SK-N-SH (cell line): ENCODE measurements around the gene STOX1.

Source experiments
- CTCF ChIP-seq: fragments of 200-600 bp; sonication (generic); IDR thresholded peaks from 2 replicates; pipeline ENCODE4 v1.6.1; 2017; ENCODE audit warnings: antibody characterized with exemption, mild to moderate bottlenecking, moderate library complexity
- EP300 ChIP-seq, 2 experiments: IDR thresholded peaks; 2 replicates each; pipeline versions ENCODE4 v1.4.0 to v1.6.1; 2012; ENCODE audit warnings: borderline replicate concordance in 1 of 2, low read depth in 1 of 2, low read length in 1 of 2
- FOXM1 ChIP-seq: IDR thresholded peaks from 2 replicates; pipeline ENCODE4 v1.4.0; 2012; ENCODE audit warnings: low read depth, mild to moderate bottlenecking
- GABPA ChIP-seq: IDR thresholded peaks from 2 replicates; pipeline ENCODE4 v1.4.0; 2012; ENCODE audit warnings: low read depth, mild to moderate bottlenecking
- IRF3 ChIP-seq: fragments of 150-350 bp; IDR thresholded peaks from 2 replicates; pipeline ENCODE4 v1.6.1; 2016; ENCODE audit warnings: mild to moderate bottlenecking, low read depth, low read length
- POLR2AphosphoS5 ChIP-seq: IDR thresholded peaks from 2 replicates; pipeline ENCODE4 v1.6.1; 2012; ENCODE audit warnings: low read depth, low read length
- REST ChIP-seq: IDR thresholded peaks from 2 replicates; pipeline ENCODE4 v1.6.1; 2012; ENCODE audit warnings: mild to moderate bottlenecking, low read depth, low read length, moderate library complexity
- RXRA ChIP-seq: IDR thresholded peaks from 2 replicates; pipeline ENCODE4 v1.4.0; 2012; ENCODE audit warnings: low read depth, mild to moderate bottlenecking, borderline replicate concordance
- TCF12 ChIP-seq: IDR thresholded peaks from 2 replicates; pipeline ENCODE4 v1.4.0; 2012
- TF ChIP-seq, protein P1 (sequence below): IDR thresholded peaks from 2 replicates; pipeline ENCODE4 v1.4.0; 2012; ENCODE audit warnings: low read depth, borderline replicate concordance
- TF ChIP-seq, protein P2 (sequence below): IDR thresholded peaks from 2 replicates; pipeline ENCODE4 v1.4.0; 2012; ENCODE audit warnings: low read depth, borderline replicate concordance

GRCh38 chr10:68832601-68833000 lies 5.3 kb downstream of the STOX1 start:
- TF ChIP-seq POLR2AphosphoS5 (no peak), CTCF (no peak), TCF12 (no peak), FOXM1 (no peak), IRF3 (no peak), EP300 (IDR thresholded peaks at IDR 0.05; ENCODE audit: borderline replicate concordance in 1 of 2, low read depth in 1 of 2, low read length in 1 of 2) (no peak), RXRA (no peak), GABPA (no peak), REST (no peak)
- TF ChIP-seq, protein P1, sequence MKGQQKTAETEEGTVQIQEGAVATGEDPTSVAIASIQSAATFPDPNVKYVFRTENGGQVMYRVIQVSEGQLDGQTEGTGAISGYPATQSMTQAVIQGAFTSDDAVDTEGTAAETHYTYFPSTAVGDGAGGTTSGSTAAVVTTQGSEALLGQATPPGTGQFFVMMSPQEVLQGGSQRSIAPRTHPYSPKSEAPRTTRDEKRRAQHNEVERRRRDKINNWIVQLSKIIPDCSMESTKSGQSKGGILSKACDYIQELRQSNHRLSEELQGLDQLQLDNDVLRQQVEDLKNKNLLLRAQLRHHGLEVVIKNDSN, result no peak
- TF ChIP-seq, protein P2, sequence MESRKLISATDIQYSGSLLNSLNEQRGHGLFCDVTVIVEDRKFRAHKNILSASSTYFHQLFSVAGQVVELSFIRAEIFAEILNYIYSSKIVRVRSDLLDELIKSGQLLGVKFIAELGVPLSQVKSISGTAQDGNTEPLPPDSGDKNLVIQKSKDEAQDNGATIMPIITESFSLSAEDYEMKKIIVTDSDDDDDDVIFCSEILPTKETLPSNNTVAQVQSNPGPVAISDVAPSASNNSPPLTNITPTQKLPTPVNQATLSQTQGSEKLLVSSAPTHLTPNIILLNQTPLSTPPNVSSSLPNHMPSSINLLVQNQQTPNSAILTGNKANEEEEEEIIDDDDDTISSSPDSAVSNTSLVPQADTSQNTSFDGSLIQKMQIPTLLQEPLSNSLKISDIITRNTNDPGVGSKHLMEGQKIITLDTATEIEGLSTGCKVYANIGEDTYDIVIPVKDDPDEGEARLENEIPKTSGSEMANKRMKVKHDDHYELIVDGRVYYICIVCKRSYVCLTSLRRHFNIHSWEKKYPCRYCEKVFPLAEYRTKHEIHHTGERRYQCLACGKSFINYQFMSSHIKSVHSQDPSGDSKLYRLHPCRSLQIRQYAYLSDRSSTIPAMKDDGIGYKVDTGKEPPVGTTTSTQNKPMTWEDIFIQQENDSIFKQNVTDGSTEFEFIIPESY, result no peak
